Spinal cord (tissue), 10 donors: ENCODE data around the gene FOXD1. TPM values are rescaled to one million over a fixed set of nuclear protein-coding genes. Genes with fewer than 3 reads are reported as not detected.
A peak's percentile ranks its signal among the peaks of the same experiment; 100 is the strongest.

ENCODE experiments used
- DNase-seq, 6 donors: peaks; one replicate each; pipeline versions ENCODE4 v3.0.0 to v3.0.0-alpha.2; 2013 to 2015; ENCODE audit warnings: low spot score in 6 of 6, low read depth in 4 of 6
- H3K27ac ChIP-seq: one replicate; pipeline ENCODE4 v1.5.1; 2013; ENCODE audit warnings: low read depth, low read length, control low read depth
- H3K27me3 ChIP-seq: one replicate; pipeline ENCODE4 v1.6.1; 2013; ENCODE audit warnings: low read length; ENCODE audit not compliant: control insufficient read depth, insufficient read depth
- H3K36me3 ChIP-seq: one replicate; pipeline ENCODE4 v1.6.1; 2013; ENCODE audit warnings: low read length; ENCODE audit not compliant: control insufficient read depth, insufficient read depth
- H3K4me1 ChIP-seq: one replicate; pipeline ENCODE4 v1.6.1; 2013; ENCODE audit warnings: low read length; ENCODE audit not compliant: control insufficient read depth, insufficient read depth
- H3K4me3 ChIP-seq: one replicate; pipeline ENCODE4 v1.5.1; 2013; ENCODE audit warnings: low read depth, low read length, control low read depth
- H3K9me3 ChIP-seq: one replicate; pipeline ENCODE4 v1.6.1; 2013; ENCODE audit warnings: low read length; ENCODE audit not compliant: control insufficient read depth, insufficient read depth
- WGBS: methylation state at CpG from one replicate; pipeline ENCODE4 v1.1.5; 2013; ENCODE audit warnings: missing lambda C conversion rate; ENCODE audit not compliant: insufficient coverage; 5-methylcytosine and 5-hydroxymethylcytosine counted together
- polyA plus RNA-seq, 2 donors: library from polyadenylated mRNA; unstranded; fragments of 120-200 nt; gene quantifications; one replicate each; pipeline ENCODE4 v1.2.1, GENCODE V29; 2013; ENCODE audit not compliant: insufficient read length in 2 of 2
- total RNA-seq, 2 donors: library from RNA; depleted of rRNA in 1 of 2; stranded (reverse); fragments of 120-200 nt in 1 of 2; fragments of >200 nt in 1 of 2; gene quantifications; one replicate each; pipeline versions ENCODE4 v1.2.3 to v1.2.4, GENCODE V29; 2013 to 2014
- donor health status: healthy.

FOXD1 gene
- total and polyA plus RNA-seq, 4 donors: 3.2 to 24.1 (median 6.5) TPM

- H3K9me3 ChIP-seq: no peaks in the 10 kb centered on the region
- H3K4me1 ChIP-seq: peaks cover 30% of the 10 kb centered on the region
- WGBS: 2% methylated on average over 25 of the region's 27 CpGs
- H3K27me3 ChIP-seq: peaks cover 78% of the 10 kb centered on the region
- peak overlapping the region; percentile 36 for H3K4me3 ChIP-seq
- H3K36me3 ChIP-seq: no peaks in the 10 kb centered on the region
- H3K27ac ChIP-seq: no peak overlapping the region
- peak in 2 of 6 donors; percentile 34 to 58 for DNase-seq
Measured at GRCh38 chr5:73450672-73451223, 2.2 kb upstream of the FOXD1 start.

DNA sequence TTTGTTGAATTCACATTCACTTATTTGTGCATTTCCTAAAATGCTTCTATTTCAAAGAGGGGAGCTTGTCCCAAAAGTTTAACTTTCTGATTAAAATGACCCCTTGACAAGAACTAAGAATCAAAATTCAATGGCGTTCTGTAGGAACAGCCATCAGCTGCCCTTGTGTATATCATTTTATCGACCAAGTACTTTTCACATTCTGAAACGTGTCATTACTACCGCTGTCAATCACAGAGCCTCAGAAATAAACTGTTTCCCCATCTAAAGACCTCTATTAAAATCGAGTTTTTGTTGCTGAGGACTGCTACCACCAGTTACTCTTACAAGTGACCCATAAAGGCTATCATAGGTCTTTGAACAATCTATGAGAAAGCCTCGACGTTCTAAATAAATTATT is 1.6 kb upstream of the FOXD1 start:
- no peak overlapping the region for H3K27ac ChIP-seq
- H3K4me1 ChIP-seq: peaks cover 30% of the 10 kb centered on the region
- WGBS: 23% methylated on average over 4 of the region's 7 CpGs
- no peaks in the 10 kb centered on the region for H3K36me3 ChIP-seq
- no peak overlapping the region for H3K4me3 ChIP-seq
- no peaks in the 10 kb centered on the region for H3K9me3 ChIP-seq
- peaks cover 84% of the 10 kb centered on the region for H3K27me3 ChIP-seq
- peak in 2 of 6 donors; percentile 22 to 32 for DNase-seq

- Histone ChIP-seq H3K4me1 (peaks cover 35% of the 10 kb centered on the region), H3K36me3 (no peaks in the 10 kb centered on the region), H3K4me3 (peak overlapping the region; percentile 45), H3K9me3 (no peaks in the 10 kb centered on the region), H3K27ac (no peak overlapping the region), H3K27me3 (peaks cover 88% of the 10 kb centered on the region)
- under 1% methylated on average over 127 of the region's 127 CpGs for WGBS
- peak in 2 of 6 donors; percentile 69 to 76 for DNase-seq
Measured at GRCh38 chr5:73447530-73448462, 781 bp downstream of the FOXD1 start.

GRCh38 chr5:73446631-73447529 is 1.7 kb downstream of the FOXD1 start:
- Histone ChIP-seq H3K4me1 (peaks cover 34% of the 10 kb centered on the region), H3K4me3 (peak overlapping the region; percentile 54), H3K36me3 (no peaks in the 10 kb centered on the region), H3K27me3 (peaks cover 88% of the 10 kb centered on the region), H3K9me3 (no peaks in the 10 kb centered on the region), H3K27ac (peak overlapping the region; percentile 52)
- DNase-seq: peak in 1 of 6 donors; percentile 44
- WGBS: under 1% methylated on average over 115 of the region's 119 CpGs

DNA sequence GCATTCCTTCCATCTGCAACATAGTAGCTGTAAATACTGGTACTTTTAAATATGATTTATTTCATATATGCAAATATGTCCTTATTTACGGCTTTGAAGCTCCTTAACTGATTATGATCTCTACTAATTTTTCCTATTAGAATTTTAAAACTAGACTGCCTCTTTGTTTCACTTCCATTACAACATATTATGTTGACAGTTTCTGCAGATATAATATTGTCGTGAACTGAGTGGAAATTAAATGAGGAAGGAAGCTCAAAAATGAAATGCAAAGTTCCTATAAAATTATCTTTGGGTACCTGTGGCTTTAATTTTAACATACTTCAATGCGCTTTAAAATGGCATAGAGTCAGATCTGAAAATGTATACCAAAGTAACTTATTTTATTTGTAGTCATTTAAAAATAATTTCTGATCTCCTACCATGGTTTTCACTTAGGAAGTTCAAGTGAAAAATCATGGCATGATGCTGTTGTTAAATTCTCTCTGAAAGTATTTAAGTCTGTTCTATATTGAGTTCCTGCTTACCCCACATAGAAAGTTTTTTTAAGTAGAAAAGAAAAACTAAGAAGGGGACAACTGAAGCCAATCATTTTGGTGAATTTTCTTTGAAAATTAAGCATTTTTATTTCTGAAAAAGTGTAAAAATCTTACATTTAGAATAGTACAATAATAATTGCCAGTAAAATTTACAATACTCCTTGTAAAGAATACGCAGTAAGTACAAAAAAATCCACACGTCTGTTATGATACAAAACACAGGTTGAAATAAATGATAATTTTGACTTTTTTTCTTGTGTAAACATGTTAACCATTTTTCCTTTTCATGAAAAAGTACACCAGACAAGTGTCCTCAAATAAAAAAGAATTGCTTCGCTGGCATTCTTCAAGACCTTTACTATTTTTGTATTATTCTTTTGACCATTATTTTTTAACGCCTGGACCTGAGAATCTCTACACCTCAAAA is 2.6 kb downstream of the FOXD1 start:
- Histone ChIP-seq H3K4me1 (peaks cover 25% of the 10 kb centered on the region), H3K36me3 (no peaks in the 10 kb centered on the region), H3K27me3 (peaks cover 88% of the 10 kb centered on the region), H3K4me3 (peak overlapping the region; percentile 54), H3K27ac (peak overlapping the region; percentile 52), H3K9me3 (no peaks in the 10 kb centered on the region)
- peak in 2 of 6 donors; percentile 50 to 52 for DNase-seq
- WGBS: 0% methylated on average over 1 of the region's 7 CpGs

DNA sequence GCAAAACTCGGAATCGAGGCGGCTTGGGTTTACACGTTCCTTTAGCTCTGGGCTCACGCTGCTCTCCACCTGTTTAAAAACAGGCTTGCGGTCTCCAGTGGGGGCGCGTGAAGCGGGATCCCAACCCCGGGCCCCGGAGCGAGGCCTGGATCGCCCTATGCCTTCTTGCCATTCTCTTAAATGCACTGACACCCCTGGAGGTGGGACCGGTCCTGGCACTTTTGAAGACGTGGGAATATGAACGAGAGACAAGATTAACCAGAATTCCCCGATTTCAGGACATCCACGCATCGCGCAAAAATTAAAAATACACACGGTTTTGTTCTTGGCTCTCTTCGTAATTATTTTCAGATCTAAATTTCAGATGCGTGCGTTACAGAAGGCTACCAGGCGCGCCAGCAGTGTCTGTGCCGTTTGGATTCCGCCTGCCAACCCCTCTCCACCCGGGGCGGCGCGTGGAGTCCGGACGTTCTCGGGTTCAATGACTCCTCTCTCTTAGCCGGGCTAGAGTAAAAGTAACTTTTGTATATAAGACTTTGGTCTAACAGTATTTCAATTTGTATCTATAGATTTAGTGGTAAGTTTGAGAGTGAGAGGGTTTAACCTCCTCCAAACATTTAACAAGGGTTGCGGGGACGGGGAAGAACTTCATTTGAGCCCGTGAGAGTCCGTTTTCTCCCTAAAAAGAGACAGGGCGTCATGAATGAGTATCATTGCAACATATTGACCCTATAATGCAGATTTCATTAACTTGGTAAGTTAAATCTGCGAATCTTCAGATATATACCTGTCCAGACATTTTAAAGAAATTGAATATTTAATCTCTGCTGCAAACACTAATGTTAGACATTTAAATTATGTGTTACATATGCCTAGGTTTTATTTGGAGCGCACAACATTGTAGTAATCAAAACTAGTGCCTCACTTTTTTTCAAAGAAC is 3.8 kb downstream of the FOXD1 start:
- WGBS: 3% methylated on average over 23 of the region's 43 CpGs
- peak overlapping the region; percentile 54 for H3K4me3 ChIP-seq
- peaks cover 87% of the 10 kb centered on the region for H3K27me3 ChIP-seq
- no peaks in the 10 kb centered on the region for H3K9me3 ChIP-seq
- peak in 2 of 6 donors; percentile 46 to 50 for DNase-seq
- H3K36me3 ChIP-seq: no peaks in the 10 kb centered on the region
- peak overlapping the region; percentile 57 for H3K27ac ChIP-seq
- peaks cover 23% of the 10 kb centered on the region for H3K4me1 ChIP-seq

- H3K27me3 ChIP-seq: peaks cover 87% of the 10 kb centered on the region
- H3K27ac ChIP-seq: peak overlapping the region; percentile 57
- H3K9me3 ChIP-seq: no peaks in the 10 kb centered on the region
- peaks cover 21% of the 10 kb centered on the region for H3K4me1 ChIP-seq
- H3K4me3 ChIP-seq: peak overlapping the region; percentile 54
- WGBS: 0% methylated on average over 32 of the region's 39 CpGs
- DNase-seq: peak in 2 of 6 donors; percentile 42 to 47
- H3K36me3 ChIP-seq: no peaks in the 10 kb centered on the region
Measured at GRCh38 chr5:73443829-73444498, 4.6 kb downstream of the FOXD1 start.
